Measurements from ENCODE around the gene RBPJ. TPM values are rescaled to one million over a fixed set of nuclear protein-coding genes. Genes with fewer than 3 reads are reported as not detected.

The RBPJ gene
- total RNA-seq, 1 donor from 2014 or later = 77.2 TPM

GRCh38 chr4:26331380-26331950, 10.7 kb downstream of the RBPJ start:
- H3K27me3 ChIP-seq (ENCODE audit: control insufficient read depth in 3 of 3, insufficient read depth in 3 of 3, low read length in 3 of 3) = no peaks in the 10 kb centered on the region
- H3K4me3 ChIP-seq (ENCODE audit: low read length in 3 of 3) = no peak overlapping the region
- no peaks in the 10 kb centered on the region for H3K36me3 ChIP-seq (ENCODE audit: control insufficient read depth in 3 of 3, insufficient read depth in 3 of 3, low read length in 3 of 3)
- H3K9me3 ChIP-seq (ENCODE audit: control insufficient read depth in 3 of 3, low read length in 3 of 3) = no peaks in the 10 kb centered on the region
- H3K9ac ChIP-seq (ENCODE audit: low read depth in 1 of 3, low read length in 3 of 3) = peak overlapping the region in 1 of 3 donors; percentile 47
- H3K4me1 ChIP-seq (ENCODE audit: control insufficient read depth in 3 of 3, insufficient read depth in 3 of 3, low read length in 3 of 3) = peaks cover 10 to 18% (median 15%) of the 10 kb centered on the region in 3 donors
- no peak overlapping the region for H3K27ac ChIP-seq (ENCODE audit: low read depth, low read length)

- Histone ChIP-seq H3K9ac (ENCODE audit: low read depth in 1 of 3, low read length in 3 of 3) (no peak overlapping the region), H3K4me3 (ENCODE audit: low read length in 3 of 3) (no peak overlapping the region), H3K27ac (ENCODE audit: low read depth, low read length) (no peak overlapping the region), H3K4me1 (ENCODE audit: control insufficient read depth in 3 of 3, insufficient read depth in 3 of 3, low read length in 3 of 3) (peaks cover 10 to 13% (median 11%) of the 10 kb centered on the region in 3 donors), H3K9me3 (ENCODE audit: control insufficient read depth in 3 of 3, low read length in 3 of 3) (no peaks in the 10 kb centered on the region), H3K27me3 (ENCODE audit: control insufficient read depth in 3 of 3, insufficient read depth in 3 of 3, low read length in 3 of 3) (no peaks in the 10 kb centered on the region), H3K36me3 (ENCODE audit: control insufficient read depth in 3 of 3, insufficient read depth in 3 of 3, low read length in 3 of 3) (no peaks in the 10 kb centered on the region)
These were observed 13.6 kb downstream of the RBPJ start for GRCh38 chr4:26334366-26334765.

GRCh38 chr4:26337612-26338011, 16.8 kb downstream of the RBPJ start:
- no peaks in the 10 kb centered on the region for H3K27me3 ChIP-seq (ENCODE audit: control insufficient read depth in 3 of 3, insufficient read depth in 3 of 3, low read length in 3 of 3)
- no peak overlapping the region for H3K9ac ChIP-seq (ENCODE audit: low read depth in 1 of 3, low read length in 3 of 3)
- peaks cover 8 to 18% (median 14%) of the 10 kb centered on the region in 3 donors for H3K4me1 ChIP-seq (ENCODE audit: control insufficient read depth in 3 of 3, insufficient read depth in 3 of 3, low read length in 3 of 3)
- H3K9me3 ChIP-seq (ENCODE audit: control insufficient read depth in 3 of 3, low read length in 3 of 3) = no peaks in the 10 kb centered on the region
- H3K27ac ChIP-seq (ENCODE audit: low read depth, low read length) = no peak overlapping the region
- no peaks in the 10 kb centered on the region for H3K36me3 ChIP-seq (ENCODE audit: control insufficient read depth in 3 of 3, insufficient read depth in 3 of 3, low read length in 3 of 3)
- no peak overlapping the region for H3K4me3 ChIP-seq (ENCODE audit: low read length in 3 of 3)

- H3K9me3 ChIP-seq (ENCODE audit: control insufficient read depth in 3 of 3, low read length in 3 of 3) = no peaks in the 10 kb centered on the region
- no peak overlapping the region for H3K27ac ChIP-seq (ENCODE audit: low read depth, low read length)
- H3K4me3 ChIP-seq (ENCODE audit: low read length in 3 of 3) = no peak overlapping the region
- H3K9ac ChIP-seq (ENCODE audit: low read depth in 1 of 3, low read length in 3 of 3) = no peak overlapping the region
- H3K4me1 ChIP-seq (ENCODE audit: control insufficient read depth in 3 of 3, insufficient read depth in 3 of 3, low read length in 3 of 3) = peaks cover 12 to 22% (median 21%) of the 10 kb centered on the region in 3 donors
- H3K27me3 ChIP-seq (ENCODE audit: control insufficient read depth in 3 of 3, insufficient read depth in 3 of 3, low read length in 3 of 3) = no peaks in the 10 kb centered on the region
- H3K36me3 ChIP-seq (ENCODE audit: control insufficient read depth in 3 of 3, insufficient read depth in 3 of 3, low read length in 3 of 3) = no peaks in the 10 kb centered on the region
These were observed 21.7 kb downstream of the RBPJ start for GRCh38 chr4:26342328-26343037.

GRCh38 chr4:26343038-26343398, 22.2 kb downstream of the RBPJ start:
- H3K4me1 ChIP-seq (ENCODE audit: control insufficient read depth in 3 of 3, insufficient read depth in 3 of 3, low read length in 3 of 3) = peaks cover 12 to 22% (median 21%) of the 10 kb centered on the region in 3 donors
- no peak overlapping the region for H3K4me3 ChIP-seq (ENCODE audit: low read length in 3 of 3)
- H3K9ac ChIP-seq (ENCODE audit: low read depth in 1 of 3, low read length in 3 of 3) = no peak overlapping the region
- H3K36me3 ChIP-seq (ENCODE audit: control insufficient read depth in 3 of 3, insufficient read depth in 3 of 3, low read length in 3 of 3) = no peaks in the 10 kb centered on the region
- no peaks in the 10 kb centered on the region for H3K9me3 ChIP-seq (ENCODE audit: control insufficient read depth in 3 of 3, low read length in 3 of 3)
- no peaks in the 10 kb centered on the region for H3K27me3 ChIP-seq (ENCODE audit: control insufficient read depth in 3 of 3, insufficient read depth in 3 of 3, low read length in 3 of 3)
- H3K27ac ChIP-seq (ENCODE audit: low read depth, low read length) = no peak overlapping the region

- Histone ChIP-seq H3K9ac (ENCODE audit: low read depth in 1 of 3, low read length in 3 of 3) (no peak overlapping the region), H3K36me3 (ENCODE audit: control insufficient read depth in 3 of 3, insufficient read depth in 3 of 3, low read length in 3 of 3) (no peaks in the 10 kb centered on the region), H3K27me3 (ENCODE audit: control insufficient read depth in 3 of 3, insufficient read depth in 3 of 3, low read length in 3 of 3) (no peaks in the 10 kb centered on the region), H3K9me3 (ENCODE audit: control insufficient read depth in 3 of 3, low read length in 3 of 3) (no peaks in the 10 kb centered on the region), H3K4me3 (ENCODE audit: low read length in 3 of 3) (no peak overlapping the region), H3K27ac (ENCODE audit: low read depth, low read length) (no peak overlapping the region), H3K4me1 (ENCODE audit: control insufficient read depth in 3 of 3, insufficient read depth in 3 of 3, low read length in 3 of 3) (peaks cover 12 to 22% (median 21%) of the 10 kb centered on the region in 3 donors)
These were observed 24.2 kb downstream of the RBPJ start for GRCh38 chr4:26344901-26345564.

GRCh38 chr4:26345565-26345938, 24.7 kb downstream of the RBPJ start:
- Histone ChIP-seq H3K27ac (ENCODE audit: low read depth, low read length) (no peak overlapping the region), H3K4me1 (ENCODE audit: control insufficient read depth in 3 of 3, insufficient read depth in 3 of 3, low read length in 3 of 3) (peaks cover 12 to 22% (median 21%) of the 10 kb centered on the region in 3 donors), H3K9me3 (ENCODE audit: control insufficient read depth in 3 of 3, low read length in 3 of 3) (no peaks in the 10 kb centered on the region), H3K36me3 (ENCODE audit: control insufficient read depth in 3 of 3, insufficient read depth in 3 of 3, low read length in 3 of 3) (no peaks in the 10 kb centered on the region), H3K9ac (ENCODE audit: low read depth in 1 of 3, low read length in 3 of 3) (no peak overlapping the region), H3K27me3 (ENCODE audit: control insufficient read depth in 3 of 3, insufficient read depth in 3 of 3, low read length in 3 of 3) (no peaks in the 10 kb centered on the region), H3K4me3 (ENCODE audit: low read length in 3 of 3) (no peak overlapping the region)

- no peaks in the 10 kb centered on the region for H3K9me3 ChIP-seq (ENCODE audit: control insufficient read depth in 3 of 3, low read length in 3 of 3)
- H3K27me3 ChIP-seq (ENCODE audit: control insufficient read depth in 3 of 3, insufficient read depth in 3 of 3, low read length in 3 of 3) = no peaks in the 10 kb centered on the region
- no peak overlapping the region for H3K9ac ChIP-seq (ENCODE audit: low read depth in 1 of 3, low read length in 3 of 3)
- no peak overlapping the region for H3K4me3 ChIP-seq (ENCODE audit: low read length in 3 of 3)
- H3K36me3 ChIP-seq (ENCODE audit: control insufficient read depth in 3 of 3, insufficient read depth in 3 of 3, low read length in 3 of 3) = no peaks in the 10 kb centered on the region
- peaks cover 12 to 21% (median 20%) of the 10 kb centered on the region in 3 donors for H3K4me1 ChIP-seq (ENCODE audit: control insufficient read depth in 3 of 3, insufficient read depth in 3 of 3, low read length in 3 of 3)
- H3K27ac ChIP-seq (ENCODE audit: low read depth, low read length) = no peak overlapping the region
These were observed 25.4 kb downstream of the RBPJ start for GRCh38 chr4:26346203-26346620.

- Histone ChIP-seq H3K4me1 (ENCODE audit: control insufficient read depth in 3 of 3, insufficient read depth in 3 of 3, low read length in 3 of 3) (peaks cover 0 to 5% (median 4%) of the 10 kb centered on the region in 3 donors), H3K36me3 (ENCODE audit: control insufficient read depth in 3 of 3, insufficient read depth in 3 of 3, low read length in 3 of 3) (no peaks in the 10 kb centered on the region), H3K27ac (ENCODE audit: low read depth, low read length) (no peak overlapping the region), H3K4me3 (ENCODE audit: low read length in 3 of 3) (no peak overlapping the region), H3K9ac (ENCODE audit: low read depth in 1 of 3, low read length in 3 of 3) (no peak overlapping the region), H3K9me3 (ENCODE audit: control insufficient read depth in 3 of 3, low read length in 3 of 3) (no peaks in the 10 kb centered on the region), H3K27me3 (ENCODE audit: control insufficient read depth in 3 of 3, insufficient read depth in 3 of 3, low read length in 3 of 3) (no peaks in the 10 kb centered on the region)
These were observed 28.7 kb downstream of the RBPJ start for GRCh38 chr4:26349496-26349895.

GRCh38 chr4:26351685-26352084, 30.9 kb downstream of the RBPJ start:
- peaks cover 8 to 9% (median 9%) of the 10 kb centered on the region in 3 donors for H3K4me1 ChIP-seq (ENCODE audit: control insufficient read depth in 3 of 3, insufficient read depth in 3 of 3, low read length in 3 of 3)
- no peaks in the 10 kb centered on the region for H3K9me3 ChIP-seq (ENCODE audit: control insufficient read depth in 3 of 3, low read length in 3 of 3)
- no peak overlapping the region for H3K27ac ChIP-seq (ENCODE audit: low read depth, low read length)
- no peak overlapping the region for H3K4me3 ChIP-seq (ENCODE audit: low read length in 3 of 3)
- H3K9ac ChIP-seq (ENCODE audit: low read depth in 1 of 3, low read length in 3 of 3) = no peak overlapping the region
- H3K27me3 ChIP-seq (ENCODE audit: control insufficient read depth in 3 of 3, insufficient read depth in 3 of 3, low read length in 3 of 3) = no peaks in the 10 kb centered on the region
- no peaks in the 10 kb centered on the region for H3K36me3 ChIP-seq (ENCODE audit: control insufficient read depth in 3 of 3, insufficient read depth in 3 of 3, low read length in 3 of 3)
